HG03432 (cell line): ENCODE results near the gene FBXW11.

Experiments
- ATAC-seq: cut with Tn5 transposase; IDR thresholded peaks from one replicate; pipeline ENCODE4 v1.9.1; 2021; ENCODE audit warnings: mild to moderate bottlenecking, moderate library complexity; ENCODE audit not compliant: unreplicated experiment

FBXW11 gene

DNA sequence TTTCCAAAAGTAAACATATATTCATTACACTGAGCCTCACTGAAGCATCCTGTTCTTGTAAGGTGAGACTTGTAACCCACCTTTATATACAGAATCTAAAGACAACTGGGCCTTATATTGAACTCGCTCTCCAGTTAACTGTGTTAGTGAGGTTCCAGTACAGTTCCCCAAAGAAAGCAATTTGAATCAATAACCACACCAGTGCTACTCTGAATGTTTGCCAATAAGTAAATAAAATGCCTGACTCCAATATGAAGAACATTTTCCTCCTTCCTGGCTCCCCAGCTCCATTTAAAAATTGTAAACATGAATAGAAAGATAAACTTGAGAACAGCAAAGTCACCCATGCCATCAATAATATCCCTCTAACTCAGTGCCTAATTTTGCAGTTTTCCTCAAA lies 50.1 kb downstream of the FBXW11 start:
- ATAC-seq = no peak

DNA sequence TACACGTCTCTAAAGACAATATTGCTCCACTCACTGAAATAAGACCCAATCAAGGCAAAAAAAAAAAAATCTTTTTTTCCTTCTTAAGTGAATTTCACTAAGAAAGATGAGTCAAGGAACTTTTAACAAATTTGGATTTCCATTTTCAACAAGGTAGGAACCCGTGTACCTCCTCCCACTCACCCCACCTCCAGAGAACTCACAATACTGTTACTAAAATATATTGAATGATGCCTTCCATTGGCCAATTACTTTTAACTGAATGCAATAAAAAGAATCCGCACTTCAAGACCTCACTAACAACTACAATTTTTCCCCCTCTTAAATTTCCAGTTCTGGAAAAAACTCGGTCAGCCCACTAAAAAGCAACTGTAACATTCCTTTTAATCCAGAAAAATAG lies 50.7 kb downstream of the FBXW11 start:
- no peak for ATAC-seq

DNA sequence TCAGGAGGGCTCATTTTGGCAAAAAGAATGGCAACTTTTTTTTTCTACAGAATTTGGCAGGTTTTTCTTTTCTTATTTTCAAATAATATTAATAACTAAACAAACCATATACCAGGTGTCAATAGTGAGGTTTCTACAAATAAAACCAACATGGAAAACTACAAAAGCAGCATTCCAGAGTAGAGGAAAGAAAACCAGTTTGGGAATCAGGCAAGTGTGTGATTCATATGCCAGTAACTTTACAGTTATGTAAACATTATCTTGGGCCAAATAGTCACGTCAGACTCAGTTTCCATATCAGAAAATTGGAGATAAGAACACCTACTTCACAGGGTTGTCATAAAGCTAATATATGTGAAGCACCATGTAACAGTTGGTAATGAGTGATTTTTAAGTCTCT lies 51.7 kb downstream of the FBXW11 start:
- no peak for ATAC-seq

DNA sequence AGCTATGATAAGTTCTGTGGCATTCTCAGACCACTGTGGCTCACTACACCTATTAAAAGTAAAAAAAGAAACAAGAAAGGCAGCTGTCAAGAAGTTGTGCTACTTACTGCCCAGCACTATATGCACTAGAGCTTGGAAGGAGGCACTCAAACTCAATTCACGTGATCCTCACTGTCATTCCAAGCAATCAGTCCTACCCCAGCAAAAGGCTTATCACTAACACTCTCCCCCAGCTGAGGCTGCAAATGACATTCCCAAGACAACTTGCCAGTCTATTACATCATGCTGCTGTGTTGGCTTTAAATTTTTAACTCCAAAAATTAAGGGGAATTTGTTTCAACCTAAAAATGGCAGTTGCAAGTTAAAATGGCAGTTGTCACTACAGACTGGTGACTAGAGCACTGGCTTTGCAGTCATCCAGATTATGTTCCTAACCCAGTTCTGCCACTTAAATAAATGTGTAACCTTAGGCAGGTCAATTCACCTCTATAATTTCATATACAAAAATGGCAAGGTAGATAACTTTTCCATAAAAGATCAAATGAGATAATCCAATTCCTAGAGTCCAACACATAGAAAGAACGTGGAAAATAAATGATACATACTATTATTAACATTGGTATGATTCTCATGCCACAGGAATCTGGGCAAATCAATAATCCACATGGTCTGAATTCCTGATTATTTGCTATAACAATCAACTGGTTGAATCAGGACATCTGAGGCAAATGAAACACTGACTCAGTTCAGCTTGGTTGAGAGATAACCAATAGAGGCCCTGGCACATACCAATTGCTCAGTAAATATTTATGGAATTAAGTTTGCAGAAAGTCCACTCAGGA lies 52.4 kb downstream of the FBXW11 start:
- ATAC-seq = no peak

DNA sequence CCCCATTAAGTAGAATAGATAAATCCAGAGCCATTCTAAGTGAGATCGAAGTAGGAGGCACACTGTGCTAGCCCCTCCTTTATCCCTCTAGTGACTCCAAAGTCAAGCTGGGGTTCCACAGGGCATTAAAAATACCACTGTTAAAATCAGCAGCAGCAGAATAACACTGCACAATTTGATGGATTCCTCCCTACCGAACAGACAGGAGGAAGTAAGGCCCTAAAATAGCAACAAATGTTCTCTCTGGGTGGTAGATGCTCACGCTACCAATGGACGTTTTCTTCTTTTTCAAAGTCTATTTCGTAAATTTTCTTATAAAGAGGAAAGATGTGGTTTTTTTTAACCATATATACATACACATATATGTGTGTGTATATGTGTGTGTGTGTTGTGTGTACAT lies 54.4 kb downstream of the FBXW11 start:
- no peak for ATAC-seq

DNA sequence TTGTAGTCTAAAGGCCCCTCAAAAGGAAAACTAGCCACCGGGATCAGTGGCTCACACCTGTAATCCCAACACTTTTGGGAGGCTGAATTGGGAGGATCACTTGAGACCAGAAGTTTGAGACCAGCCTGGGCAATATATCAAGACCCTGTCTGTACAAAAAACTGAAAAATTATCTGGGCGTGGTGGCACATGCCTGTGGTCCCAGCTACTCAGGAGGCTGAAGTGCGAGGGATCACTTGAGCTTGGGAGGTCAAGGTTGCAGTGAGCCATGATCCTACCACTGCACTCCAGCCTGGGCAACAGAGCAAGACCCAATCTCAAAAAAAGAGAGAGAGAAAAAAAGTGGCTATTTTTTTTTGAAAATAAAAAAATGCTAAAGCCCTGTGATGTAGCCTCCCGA lies 55.2 kb downstream of the FBXW11 start:
- ATAC-seq = no peak

DNA sequence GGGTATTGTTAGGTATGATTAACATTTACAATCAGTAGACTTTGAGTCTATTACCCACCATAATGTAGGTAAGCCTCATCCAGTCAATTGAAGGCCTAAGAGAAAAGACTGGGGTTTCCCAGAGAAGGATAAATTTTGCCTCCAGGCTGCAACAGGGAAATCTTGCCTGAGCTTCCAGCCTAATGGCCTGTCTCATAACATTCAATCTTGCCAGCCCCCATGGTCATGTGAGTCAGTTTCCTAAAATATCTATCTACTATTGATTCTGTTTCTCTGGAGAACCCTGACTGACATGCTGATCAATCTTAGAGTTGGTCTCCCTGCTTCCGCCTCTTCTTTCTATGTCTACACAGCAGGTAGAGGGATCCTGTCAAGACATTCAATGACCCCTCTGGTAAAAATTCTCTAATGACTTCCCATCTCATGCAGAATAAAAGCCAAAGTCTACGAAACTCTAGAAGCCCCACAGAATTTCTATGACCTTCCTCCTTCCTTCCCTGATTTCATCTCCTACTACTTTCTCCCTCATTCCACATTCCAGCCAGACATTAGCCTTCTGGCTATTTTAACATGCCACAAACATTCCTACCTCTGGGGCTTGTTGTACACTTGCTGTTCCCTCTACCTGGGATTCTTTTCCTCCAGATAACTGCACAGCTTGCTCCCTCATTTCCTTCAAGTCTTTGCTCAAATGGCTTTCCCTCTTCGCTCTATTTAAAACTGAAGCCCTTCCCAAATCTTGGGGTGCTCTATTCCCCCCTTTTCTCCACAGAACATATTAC lies 60.2 kb downstream of the FBXW11 start:
- ATAC-seq = no peak

DNA sequence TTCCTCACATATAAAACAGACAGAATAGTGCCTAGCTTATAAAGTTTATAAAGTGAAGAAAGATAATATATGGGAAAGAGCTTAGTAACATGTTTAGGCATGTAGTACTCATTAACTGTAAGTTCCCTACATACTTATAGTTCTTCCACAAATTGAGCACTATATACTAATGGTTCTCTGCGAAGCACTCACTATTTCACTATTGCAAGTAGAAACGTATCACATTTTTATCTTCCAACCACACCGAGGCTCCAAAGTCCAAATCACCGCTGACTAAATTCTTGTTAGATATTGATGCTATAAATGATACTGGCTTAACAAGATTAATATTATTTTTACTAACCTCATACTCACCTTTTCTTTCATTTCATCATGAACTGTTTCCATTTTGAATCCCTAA lies 61.0 kb downstream of the FBXW11 start:
- no peak for ATAC-seq

DNA sequence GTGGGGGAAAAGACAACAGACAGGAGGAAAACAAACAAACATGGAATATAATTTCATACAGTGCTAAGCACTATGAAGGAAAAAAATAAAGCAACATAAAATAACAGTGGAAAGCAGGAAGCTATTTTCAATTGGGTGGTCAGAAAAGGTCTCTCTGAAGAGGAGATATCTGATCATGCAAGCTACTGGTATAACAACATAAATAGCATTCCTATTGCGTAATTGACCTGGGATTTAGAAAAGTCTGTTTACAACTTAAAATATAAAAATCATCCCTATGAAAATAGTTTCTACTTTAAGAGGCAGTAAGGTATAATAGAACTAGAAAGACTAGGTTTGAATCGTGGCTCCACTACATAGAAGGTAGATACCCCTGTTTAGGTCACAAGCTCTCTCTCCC lies 61.4 kb downstream of the FBXW11 start:
- ATAC-seq = no peak

DNA sequence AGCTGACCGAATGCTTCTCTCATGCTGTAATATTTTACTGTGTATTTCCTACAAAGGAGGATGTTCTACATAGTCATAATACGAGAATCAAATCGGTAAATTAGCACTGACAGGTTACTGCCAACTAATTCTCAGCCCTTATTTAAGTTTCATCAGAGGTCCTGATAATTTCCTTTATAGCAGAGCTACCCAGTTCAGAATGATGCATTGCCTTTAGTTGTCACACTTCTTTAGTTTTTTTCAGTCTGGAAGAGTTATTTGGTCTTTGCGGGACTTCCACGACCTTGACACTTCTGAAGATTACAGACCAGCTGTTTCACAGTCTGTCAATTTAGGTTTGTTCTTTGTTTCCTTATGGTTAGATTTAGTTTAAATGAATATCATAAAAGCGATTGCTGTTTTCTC lies 64.3 kb downstream of the FBXW11 start:
- ATAC-seq = peak; percentile 49

DNA sequence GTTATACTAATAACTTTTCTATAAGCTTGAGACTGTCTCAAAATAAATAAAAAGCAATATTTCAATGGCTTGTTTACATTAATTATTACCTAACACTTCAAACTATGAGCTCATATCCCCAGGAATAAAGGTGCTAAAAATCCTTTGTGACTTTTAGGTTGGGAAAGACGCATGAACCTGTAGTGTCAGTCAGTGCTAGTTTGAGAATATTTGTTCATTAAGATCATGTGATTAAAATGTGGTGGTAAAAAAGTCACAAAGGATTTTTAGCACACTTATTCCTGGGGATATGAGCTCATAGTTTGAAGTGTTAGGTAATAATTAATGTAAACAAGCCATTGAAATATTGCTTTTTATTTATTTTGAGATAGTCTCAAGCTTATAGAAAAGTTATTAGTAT lies 64.8 kb downstream of the FBXW11 start:
- peak; percentile 11 for ATAC-seq

DNA sequence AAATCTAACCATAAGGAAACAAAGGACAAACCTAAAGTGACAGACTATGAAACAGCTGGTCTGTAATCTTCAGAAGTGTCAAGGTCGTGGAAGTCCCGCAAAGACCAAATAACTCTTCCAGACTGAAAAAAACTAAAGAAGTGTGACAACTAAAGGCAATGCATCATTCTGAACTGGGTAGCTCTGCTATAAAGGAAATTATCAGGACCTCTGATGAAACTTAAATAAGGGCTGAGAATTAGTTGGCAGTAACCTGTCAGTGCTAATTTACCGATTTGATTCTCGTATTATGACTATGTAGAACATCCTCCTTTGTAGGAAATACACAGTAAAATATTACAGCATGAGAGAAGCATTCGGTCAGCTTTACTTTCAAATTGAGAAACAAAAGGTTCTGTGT lies 65.2 kb downstream of the FBXW11 start:
- peak; percentile 52 for ATAC-seq

DNA sequence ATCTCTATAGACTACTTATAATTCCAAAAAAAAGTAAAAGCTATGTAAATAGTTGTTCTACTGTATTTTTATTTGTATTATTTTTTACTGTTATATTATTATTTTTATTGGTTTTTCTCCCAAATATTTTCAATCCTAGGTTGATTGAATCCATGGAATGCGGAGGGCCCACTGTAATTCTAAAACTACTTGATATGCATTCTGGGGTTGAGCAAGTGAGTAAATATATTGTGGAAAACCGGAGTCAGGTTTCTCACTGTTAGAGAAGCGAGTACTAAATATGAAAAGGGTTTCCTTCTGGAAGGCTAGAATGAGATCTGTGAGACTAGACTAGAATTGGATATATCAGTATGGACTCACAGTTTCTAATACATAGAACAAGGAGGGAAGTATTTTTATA lies 66.5 kb downstream of the FBXW11 start:
- ATAC-seq = no peak

DNA sequence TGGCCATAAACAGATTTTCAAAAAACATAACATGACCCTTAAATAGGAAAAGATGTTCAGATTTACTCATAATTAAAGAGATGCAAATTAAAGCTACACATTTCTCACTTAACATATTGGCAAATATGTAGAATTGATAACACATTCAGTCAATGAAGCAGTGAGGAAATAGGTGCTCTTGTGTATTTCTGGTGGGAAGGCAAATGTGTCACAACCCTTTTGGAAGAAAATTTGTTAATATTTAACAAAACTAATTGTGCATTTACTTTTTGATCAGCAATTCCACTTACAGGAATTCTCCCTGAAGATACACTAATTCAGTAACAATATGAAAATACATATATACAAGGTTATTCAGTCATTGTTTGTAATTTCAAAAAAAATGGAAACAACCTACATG lies 68.1 kb downstream of the FBXW11 start:
- no peak for ATAC-seq

DNA sequence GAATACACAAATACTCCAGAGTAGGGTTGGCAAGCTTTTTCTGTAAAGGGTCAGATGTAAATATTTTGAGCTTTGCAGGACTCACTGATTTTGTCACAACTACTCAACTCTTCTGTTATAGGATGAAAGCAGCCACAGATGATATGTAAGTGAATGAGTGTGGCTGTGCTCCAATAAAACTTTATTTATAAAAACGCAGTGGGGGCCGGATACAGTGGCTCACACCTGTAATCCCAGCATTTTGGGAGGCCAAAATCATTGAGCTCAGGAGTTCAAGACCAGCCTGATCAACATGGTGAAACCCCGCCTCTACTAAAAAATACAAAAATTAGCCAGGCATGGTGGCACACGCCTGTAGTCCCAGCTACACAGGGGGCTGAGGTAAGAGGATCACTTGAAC lies 69.1 kb downstream of the FBXW11 start:
- ATAC-seq = no peak

DNA sequence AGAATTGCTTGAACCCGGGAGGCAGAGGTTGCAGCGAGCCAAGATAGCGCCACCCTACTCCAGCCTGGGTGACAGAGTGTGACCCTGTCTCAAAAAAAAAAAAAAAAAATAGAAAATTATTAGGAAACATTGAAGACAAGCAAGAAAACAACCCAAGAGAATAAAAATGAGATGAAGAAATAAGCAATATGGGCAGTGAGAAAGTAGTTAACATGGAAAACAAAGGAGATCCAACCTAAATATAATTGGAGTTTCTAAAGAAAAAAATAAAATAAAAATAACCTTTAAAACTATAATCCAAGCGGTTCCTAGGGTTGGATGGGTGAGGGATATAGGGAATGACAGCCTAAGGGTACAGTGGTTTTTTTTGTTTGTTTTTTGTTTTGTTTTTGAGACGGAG lies 71.9 kb downstream of the FBXW11 start:
- ATAC-seq = no peak

DNA sequence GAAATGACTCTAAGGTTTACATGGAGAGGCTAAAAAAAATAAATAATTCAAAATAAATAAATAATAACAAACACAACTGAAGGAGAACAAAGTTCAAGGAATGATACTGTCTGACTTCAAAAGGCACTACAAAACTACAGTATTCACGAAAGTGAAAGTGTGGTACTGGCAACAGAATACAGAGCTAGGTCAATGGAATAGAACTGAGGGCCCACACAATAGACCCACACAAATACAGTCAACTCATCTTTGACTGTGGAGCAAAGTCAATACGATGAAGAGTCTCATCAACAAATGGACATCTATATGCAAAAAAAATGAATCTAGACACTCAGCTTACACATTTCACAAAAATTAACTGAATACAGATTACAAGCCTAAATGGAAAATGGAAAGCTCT lies 75.3 kb downstream of the FBXW11 start:
- ATAC-seq = no peak

DNA sequence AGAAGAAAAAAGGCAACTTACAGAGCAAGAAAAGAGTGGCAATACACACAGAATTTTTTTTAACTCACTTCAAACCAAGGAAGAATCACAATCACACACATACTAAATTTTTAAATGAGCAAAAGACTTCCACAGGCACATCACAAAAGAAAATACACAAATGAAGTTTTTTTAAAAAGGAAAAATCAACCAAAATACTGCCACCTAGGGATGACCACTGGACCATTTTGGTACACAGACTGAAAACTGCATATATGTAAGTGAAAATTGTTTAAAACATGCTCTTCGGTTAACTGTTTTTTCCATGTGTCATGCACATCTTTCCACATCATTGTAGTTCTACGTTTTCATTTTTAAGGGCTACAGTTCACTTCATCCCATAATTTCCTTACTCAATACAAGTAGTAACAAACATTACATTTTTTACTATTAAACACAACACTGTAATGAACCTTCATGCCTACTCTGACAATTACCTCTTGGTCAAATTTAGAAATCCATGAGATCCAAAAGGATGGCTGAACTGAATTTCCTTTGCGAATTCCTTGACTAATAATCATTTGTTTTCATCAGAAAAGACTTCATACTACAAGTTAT lies 79.0 kb downstream of the FBXW11 start:
- ATAC-seq = no peak

DNA sequence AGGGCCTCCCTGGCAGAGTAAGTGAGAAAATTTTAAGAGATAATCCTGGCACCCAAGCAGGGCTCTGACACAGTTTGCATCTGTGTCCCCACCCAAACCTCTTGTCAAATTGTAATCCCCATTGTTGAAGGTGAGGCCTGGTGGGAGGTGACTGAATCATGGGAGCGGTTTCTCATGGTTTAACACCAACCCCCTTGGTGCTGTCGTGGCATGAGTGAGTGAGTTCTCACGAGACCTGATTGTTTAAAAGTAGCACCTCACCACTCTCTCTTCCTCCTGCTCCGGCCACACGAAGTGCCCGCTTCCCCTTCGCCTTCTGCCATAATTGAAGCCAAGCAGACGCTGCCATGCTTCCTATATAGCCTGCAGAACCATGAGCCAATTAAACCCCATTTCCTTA lies 80.1 kb downstream of the FBXW11 start:
- peak; percentile 90 for ATAC-seq

DNA sequence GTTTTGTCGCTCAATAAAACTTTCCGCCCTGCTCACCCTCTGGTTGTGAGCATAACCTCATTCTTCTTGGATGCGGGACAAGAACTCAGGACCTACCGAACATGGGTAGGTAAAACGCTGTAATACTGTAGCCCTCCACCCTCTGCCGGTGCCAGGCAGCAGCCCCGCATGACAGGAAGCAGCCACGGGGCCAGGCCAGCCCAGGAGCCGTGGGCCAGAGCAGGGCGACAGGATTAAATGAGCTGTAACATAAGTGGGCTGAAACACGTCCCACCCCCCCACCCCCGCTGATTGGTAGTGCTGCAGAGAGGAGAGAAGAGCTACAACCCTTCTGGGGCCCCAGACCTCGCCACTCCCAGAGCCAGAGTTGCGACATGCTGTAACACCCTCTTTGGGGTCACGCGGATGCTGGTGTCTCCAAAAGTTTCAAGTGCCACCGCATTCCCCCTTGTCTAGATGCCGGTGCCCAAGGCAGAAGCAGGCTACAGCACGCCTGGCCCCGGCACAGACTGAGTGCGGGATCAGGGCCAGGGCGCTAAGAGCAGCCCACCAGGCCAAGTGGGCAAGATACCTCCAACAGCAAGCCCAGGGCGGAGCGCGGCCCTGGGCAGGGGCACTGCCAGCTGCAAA lies 81.8 kb downstream of the FBXW11 start:
- no peak for ATAC-seq

DNA sequence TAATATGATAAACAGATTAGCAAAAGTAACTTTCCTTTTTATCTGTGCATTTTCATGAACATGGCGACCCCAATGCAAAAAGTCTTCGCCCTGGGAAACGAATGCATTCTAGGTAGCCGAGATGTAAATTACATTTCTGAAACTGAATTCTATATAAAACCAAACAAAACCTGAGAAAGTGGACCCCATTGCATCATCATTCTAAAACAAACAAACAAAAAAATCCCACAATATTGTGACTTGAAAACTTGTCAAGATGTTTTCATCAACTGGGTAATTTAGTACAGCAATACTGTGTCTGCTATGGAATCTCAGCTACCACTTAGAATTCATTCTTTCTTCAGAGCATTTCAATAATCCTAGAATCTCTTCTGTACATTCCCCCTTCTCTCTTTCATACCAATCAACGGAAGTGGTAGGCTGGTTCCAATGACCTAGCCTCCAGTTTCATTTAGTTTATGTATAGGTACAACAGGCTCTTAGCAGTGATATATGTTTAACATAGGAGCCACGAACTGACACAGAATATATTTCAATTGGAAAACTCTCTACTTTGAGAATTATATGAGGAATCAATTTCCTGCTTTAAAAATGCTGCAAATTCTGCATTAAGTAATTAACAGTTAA lies 85.6 kb downstream of the FBXW11 start:
- ATAC-seq = peak; percentile 45
